ENCODE data around the gene PKNOX1.
"Not testable (repeated sequence)": the region's sequence is repeated elsewhere in the genome, so short reads cannot be mapped to it uniquely, and the experiment has no call there.

The PKNOX1 gene

DNA sequence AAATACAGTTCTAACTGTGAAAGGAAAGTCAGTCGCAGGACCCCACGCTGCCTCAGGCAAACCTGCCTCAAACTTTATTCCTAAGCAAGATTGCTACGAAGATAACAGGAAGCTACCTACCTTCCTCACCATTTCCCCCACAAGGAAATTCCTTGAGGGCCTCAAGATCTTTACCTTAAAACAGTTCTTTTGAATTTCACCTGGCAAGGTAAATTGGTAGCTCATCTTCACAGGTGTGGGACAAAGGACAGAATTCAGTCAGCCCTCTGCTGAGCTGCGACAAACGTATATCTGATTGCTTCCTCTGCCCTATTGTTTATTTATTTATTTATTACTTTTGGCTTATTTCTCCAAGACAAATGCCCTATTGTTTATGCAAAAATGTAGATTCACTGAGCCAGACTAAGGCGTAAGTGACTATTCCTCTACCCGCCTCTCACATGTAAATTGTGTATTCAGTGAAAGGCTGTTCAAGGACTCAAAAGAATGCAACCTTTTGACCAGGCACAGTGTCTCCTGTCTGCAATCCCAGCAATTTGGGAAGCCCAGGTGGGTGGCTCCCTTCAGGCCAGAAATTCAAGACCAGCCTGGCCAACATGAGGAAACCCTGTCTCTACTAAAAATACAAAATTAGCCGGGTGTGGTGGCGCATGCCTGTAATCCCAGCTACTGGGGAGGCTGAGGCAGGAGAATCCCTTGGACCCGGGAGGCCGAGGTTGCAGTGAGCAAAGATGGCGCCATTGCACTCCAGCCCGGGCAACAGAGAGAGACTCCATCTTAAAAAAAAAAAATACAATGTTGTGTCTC is 17.3 kb upstream of the PKNOX1 start:
- DNase-seq: no peak

DNA sequence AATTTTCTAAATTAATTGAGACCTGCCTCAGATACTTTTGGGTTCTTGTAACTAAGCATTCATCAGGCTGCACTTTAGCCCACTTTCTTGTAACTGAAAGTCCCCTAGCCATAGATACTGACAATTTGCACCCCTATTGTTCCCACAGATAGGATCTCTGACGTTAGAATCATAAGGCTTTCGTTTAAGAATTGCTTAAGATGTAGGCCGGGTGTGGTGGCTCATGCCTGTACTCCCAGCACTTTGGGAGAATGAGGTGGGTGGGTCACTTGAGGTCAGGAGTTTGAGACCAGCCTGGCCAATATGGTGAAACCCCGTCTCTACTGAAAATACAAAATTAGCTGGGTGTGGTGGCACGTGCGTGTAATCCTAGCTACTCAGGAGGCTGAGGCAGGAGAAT is 16.2 kb upstream of the PKNOX1 start:
- DNase-seq: not testable (repeated sequence)

DNA sequence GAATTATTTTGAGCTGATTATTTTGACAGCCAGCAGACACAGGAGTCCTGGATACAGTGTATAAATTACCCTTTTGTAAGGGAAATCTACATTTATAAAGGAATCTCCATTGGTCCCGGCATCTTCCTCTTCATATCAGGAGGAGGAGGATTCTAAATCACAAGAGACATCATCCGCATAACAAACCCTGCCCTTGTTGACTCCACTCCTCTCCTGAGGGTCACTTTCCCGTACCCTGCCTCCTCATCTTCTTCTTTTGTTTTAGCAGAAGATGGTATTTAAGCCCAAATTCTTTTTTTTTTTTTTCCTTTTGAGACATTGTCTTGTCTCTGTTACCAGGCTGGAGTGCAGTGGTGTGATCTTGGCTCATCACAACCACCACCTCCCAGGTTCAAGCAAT is 14.6 kb upstream of the PKNOX1 start:
- DNase-seq: no peak

DNA sequence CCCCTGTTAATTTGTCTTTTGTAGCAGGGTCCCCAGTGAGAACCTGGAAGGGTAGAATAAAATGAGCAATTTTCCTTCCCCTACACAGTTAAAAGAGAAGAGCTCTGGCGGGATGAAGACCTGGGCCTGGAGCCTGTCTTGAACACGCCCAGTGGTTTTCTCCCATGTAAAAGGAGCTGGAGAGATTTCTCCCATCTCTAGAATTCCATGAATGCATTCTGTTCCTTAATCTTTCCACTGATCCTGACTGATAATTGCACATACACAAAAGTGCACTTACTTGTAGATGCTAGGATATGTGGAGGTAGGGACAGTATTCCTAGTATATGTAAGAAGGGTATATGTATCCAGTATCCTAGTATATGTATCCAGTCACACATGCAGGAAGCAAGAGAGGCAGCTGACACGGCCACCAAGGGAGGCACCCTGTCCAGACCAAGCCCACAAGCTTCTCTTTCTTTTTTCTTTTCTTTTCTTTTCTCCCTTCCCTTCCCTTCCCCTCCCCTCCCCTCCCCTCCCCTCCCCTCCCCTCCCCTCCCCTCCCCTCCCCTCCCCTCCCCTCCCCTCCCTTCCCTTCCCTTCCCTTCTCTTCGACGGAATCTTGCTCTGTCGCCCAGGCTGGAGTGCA is 11.9 kb upstream of the PKNOX1 start:
- no peak for DNase-seq

DNA sequence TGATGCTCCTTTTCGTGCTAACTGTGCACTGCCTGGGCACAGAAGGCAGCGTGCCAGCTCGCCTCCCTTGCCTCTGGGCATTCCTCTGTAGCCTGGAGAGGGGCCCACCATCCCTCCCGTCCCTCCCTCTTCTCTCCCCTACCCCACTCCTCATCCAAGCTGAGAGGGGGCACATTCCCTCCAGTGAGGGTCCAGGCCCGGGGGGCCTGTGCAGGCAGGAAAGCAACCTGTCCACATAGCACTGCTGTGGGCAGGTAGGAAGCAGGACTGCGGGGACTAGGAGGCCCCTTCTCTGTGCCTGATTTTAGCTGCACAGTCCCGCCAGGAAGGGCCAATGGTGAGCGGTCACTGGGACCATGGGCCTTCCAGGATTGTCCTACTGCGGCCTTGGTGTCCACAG is 10.3 kb upstream of the PKNOX1 start:
- no peak for DNase-seq

DNA sequence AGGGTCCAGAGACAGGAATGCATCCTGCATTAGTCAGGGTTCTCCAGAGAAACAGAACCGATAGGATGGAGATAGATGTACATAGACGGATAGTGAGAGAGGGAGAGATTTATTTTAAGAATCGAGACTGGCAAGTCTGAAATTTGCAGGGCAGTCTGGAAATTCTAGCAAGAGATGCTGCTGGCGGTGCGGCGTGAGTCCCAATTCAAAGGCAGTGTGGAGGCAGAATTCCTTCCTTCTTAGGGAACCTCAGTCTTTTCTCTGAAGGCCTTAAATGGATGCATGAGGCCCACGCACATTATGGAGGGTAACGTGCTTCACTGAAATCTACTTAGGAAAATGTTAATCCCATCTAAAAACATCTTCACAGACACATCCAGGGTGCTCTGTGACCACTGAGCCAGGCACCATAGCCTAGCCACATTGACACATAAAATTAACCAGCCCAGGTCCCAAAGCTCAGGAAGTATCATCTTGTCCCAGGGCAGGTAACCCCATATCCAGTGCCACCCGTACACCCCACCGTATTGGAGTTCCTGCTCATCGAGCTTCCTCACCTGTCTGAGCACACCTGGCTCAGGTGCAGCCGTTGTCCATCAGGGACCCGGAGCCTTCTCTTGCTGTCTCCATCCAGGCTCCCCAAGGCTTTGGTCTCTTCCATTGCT is 9.7 kb upstream of the PKNOX1 start:
- DNase-seq: no peak

DNA sequence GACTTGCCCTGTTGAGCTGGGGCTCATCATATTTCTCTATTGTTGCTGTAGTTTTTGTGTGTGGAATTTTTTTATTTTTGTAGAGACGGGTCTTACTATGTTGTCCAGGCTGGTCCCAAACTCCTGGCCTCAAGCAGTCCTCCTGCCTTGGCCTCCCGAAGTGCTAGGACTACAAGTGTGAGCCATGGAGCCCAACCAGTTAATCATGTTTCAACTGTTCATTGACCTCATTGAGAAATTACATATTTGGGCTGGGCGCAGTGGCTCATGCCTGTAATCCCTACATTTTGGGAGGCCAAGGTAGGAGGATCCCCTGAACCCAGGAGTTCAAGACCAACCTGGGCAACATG is 9.2 kb upstream of the PKNOX1 start:
- no peak for DNase-seq

DNA sequence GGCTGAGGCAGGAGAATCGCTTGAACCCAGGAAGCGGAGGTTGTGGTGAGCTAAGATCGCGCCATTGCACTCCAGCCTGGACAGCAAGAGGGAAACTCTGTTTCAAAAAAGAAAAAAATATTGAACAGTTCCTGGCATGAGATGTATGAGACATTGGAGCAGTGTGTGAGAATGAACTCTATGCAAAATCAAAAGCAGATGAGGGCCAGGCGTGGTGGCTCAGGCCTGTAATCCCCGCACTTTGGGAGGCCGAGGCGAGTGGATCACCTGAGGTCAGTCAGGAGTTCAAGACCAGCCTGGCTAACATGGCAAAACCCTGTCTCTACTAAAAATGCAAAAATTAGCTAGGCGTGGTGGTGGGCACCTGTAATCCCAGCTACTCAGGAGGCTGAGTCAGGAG is 6.7 kb upstream of the PKNOX1 start:
- not testable (repeated sequence) for DNase-seq

DNA sequence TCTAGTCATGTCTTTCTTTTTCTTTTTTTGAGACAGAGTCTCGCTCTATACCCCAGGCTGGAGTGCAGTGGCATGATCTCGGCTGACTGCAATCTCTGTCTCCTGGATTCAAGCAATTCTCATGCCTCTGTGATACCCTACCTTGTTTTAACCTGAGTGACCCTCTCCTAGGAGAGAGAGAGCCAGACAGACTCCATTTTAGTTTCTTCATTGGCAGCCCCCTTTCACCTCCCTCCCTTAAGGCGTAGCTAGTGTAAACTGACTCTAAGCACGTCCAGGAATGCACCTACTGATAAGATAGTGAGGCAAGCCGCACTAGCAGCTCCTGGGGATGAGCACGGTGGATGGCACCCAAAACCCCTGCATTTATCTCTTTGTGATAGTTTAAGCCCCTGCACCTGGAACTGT is 5.2 kb upstream of the PKNOX1 start:
- no peak for DNase-seq

DNA sequence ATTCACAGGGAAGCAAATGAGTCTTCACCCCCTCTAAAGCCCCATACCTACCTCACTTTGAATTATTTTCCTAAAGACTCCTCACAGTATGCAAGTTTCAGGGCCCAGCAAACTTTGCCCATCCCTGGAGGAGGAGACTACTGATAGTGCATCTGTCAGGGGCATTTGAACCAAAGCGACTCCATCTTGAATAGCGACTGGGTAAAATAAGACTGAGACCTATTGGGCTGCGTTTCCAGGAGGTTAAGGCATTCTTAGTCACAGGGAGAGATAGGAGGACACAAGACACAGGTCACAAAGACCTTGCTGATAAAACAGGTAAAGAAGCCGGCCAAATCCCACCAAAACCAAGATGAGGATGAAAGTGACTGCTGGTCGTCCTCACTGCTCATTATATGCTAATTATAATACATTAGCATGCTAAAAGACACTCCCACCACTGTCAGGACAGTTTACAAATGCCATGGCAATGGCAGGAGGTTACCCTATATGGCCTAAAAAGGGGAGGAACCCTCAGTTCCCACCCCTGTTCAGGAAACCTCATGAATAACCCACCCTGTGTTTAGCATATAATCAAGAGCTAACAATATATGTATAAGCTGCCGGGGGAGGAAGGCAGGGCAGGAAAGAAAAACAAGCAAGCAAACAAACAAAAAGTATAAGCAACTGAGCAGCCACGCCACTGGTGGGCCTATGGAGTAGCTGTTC is 3.3 kb upstream of the PKNOX1 start:
- DNase-seq: no peak

DNA sequence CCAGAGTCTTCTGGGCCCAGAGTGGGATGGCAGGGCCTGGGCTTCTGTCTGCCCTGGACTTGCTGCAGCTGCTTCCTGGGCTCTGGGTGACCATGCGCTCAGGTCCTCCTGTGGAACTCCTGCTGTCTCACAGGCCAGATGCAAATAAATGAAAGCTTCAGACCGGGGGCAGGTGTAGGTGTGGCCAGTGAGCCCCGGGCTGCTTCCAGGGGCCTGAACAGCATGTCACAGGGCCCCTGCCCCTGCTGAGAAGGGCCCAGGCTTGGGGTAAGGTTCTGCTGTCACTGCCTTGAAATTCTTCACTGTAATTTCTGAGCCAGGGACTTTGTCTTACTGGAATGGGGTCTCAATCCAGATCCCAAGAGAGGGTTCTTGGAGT is 2.5 kb upstream of the PKNOX1 start:
- DNase-seq: no peak

DNA sequence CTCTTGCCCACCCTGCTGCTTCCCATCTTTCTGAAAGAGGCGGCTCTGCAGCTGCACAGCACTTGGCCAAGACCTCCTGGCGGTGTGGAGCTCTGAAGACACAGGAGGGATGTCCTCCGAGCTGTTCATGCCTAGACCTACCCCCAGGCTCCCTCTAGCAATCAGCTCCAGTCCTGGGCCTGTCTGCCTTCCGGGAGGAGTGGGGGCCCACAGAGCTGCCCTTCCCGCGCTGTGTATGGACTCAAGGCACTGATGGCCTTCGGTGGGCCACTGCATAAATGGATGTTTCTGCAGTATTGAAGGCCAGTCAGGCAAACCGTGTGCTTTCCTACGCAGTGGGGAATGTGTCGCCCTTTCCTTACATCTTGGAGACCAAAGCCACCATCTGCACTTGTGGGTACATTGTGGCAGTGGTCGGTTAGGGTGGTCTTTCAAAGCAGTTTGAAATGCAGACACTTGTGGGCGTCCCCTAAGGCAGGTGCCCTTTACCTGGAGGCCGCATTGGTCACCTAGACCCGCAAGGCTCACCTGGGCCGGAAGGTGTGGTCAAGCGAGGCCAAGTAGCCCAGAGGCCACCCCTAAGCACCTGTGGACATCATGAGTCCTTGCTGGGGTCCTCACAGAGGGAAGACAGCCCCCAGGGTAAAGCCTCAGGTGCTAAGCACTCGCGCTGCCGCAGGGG is 912 bp upstream of the PKNOX1 start:
- DNase-seq: peak; percentile 92

DNA sequence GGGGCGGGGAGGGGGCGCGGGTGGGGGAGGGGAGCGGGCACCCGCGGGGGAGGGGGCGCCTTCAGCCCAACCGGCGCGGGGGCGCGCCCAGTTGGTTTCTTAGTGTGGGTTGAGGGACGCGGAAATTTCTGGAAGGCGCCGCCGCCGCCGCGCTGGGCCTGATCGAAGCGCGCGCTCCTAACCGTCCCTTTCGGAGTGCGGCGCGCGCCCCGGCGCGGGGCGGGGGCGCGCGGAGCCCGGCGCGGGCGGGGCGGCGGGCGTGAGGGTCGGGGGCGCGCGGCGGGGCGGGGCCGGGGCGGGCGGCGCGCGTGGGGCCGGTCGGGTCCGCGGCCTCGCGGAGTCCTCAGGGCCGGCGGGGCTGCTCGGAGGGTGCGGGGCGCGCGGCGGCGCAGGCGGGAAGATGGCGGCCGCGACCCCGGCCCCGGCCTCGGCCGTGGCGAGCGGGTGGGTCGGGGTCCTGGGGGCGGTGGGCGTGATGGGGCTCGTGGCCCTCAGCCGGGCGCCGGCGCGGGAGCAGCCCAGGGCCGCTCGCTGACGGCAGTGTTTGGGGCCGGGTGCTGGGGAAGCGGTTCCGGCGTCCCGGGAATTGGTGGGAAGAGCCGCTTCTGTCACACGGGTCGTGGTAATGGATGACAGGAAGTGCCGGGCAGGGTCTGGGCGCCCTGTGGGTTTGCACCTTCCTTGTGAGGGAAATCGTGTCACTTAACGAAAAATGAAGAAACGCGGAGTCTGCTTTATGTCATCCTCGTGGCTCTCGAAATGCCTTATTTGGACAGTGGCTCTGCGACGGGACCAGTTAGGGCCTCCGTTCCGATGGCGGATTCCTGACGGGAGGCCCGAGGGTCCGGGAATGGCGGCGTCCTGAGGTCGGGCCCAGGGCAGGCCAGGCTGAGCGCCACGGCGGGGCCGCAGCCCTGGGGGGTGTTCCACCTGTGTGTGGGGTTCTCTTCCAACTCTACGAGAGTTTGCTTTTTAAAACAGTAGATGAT is 764 bp downstream of the PKNOX1 start:
- DNase-seq: peak; percentile 82

DNA sequence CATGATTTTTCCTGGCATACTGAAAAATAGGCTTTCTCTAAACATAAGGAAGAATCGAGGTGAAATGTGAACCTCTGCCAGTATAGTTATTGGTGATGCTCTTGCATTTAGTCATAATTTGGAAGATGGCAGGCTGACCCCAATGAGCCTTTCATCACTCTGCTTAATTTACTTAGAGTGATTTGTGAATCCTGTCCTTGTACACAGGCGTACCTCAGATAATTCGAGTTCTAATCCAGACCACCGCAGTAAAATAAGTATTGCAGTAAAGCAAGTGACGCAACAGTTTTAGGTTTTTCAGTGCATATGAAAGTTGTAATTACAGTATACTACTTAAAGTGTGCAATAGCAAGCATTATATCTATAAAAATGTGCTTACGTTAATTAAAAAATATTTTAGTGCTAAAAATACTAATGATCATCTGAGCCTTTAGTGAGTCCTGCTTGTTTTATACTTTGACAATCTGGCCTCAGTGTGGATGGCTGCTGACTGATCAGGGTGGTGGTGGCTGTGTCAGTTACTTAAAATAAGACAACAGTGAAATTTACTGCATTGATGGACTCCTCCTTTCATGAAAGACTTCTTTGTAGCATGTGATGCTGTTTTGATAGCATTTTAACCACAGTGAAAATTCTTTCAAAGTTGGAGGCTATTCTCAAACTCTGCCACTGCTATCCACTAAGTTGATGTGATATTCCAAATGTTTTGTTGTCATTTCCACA is 1.7 kb downstream of the PKNOX1 start:
- peak; percentile 42 for DNase-seq

DNA sequence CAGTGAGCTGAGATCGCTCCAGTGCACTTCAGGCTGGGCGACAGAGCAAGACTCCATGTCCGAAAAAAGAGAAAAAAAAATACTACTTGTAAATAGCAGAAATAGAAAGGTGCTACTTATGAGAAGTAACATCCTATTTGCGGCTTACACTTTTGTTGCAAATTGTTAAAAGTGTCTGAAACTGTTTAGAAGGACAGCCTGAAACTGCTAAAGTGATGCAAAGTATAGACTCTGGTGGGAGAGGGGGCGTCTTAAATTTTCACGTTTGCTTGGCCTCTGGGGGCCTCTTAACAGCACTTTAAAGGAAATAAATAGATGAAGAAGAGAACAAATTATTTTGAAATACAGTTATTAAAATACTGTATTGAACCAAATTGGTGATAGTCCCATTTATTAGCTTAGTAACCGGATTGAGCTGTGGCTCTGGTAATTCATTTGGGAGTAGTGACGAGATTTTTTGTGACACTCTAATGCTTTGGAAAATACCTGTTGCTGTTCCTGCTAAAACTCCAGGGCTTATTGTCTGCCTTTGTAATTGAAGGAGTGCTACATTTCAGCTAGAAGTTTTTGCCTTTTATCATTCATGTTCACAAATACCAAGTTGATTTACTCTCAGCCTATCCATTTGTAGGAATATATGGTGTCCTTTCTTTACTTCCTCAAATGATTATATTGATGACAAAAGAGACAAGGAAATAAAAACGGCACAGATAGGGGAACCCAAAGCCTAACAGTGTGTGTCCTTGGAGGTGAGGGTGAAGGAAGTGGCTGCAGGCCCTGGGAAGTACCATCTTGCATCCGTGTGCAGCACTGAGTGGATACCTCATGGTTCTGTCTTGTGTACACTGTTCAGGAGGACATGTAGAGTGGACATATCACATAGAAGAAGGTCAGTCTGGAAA is 6.2 kb downstream of the PKNOX1 start:
- DNase-seq: no peak

DNA sequence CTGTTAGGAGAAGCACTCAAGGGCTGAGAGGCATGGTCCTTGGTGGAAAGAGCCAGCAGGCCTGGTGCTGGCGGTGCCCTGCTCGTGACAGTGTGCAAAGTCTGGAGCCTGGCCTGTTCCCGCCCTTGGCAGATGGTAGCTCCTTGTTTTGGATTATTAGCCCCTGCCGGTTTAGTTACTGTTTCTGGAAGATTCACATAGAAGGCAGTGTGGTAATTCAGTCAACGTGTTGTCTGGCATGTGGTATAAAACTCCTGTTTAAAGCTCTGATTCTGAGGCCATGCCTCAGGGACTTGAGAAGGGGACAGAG is 6.8 kb downstream of the PKNOX1 start:
- peak; percentile 52 for DNase-seq

DNA sequence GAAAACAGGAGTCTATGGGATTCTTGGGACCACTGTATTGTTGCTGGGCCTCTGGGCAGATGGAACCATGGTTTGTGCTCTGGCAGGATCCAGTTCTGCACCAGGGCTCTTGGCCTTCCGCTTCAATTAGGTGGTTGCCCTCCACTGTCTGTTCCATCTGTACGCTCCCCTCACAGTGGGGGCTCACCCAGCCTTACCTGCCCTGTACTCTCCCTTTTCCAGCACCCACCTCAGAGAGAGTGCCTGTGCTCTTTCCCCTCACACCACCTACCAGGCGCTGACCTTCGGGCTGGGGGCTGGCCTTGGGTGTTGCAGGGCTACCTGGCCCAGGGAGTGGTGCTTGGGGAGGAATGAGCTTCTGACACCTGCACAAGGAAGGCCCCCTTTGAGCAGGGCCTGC is 7.5 kb downstream of the PKNOX1 start:
- no peak for DNase-seq

DNA sequence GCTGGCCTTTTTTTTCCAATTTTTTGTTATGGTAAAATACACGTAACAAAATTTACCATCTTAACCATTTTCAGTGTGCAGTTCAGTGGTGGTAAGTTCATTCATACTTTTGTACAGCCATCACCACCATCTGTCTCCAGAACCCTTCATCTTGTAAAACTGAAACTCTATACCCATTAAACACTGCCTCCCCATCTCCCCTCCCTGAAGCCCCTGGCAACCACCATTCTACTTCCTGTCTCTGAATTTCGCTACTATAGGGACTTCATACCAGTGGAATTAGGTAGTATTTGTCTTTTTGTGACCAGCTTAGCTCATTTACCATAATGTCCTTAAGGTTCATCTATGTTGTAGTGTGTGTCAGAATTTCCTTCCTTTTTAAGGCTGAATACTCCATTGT is 8.7 kb downstream of the PKNOX1 start:
- peak; percentile 39 for DNase-seq

DNA sequence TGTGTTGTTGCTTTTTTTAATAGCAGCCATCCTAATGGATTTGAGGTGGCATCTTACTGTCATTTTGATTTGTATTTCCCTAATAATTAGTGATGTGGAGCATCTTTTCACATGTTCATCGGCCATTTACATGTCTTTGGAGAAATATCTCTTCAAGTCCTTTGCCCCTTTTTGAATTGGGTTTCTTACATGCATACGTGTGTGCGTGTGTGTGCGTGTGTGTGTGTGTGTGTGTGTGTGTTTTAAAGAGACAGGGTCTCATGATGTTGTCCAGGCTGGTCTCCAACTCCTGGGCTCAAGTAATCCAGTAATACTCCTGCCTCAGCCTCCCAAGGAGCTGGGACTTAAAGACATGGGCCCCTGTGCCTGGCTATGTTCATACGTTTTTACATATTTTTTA is 9.5 kb downstream of the PKNOX1 start:
- no peak for DNase-seq

DNA sequence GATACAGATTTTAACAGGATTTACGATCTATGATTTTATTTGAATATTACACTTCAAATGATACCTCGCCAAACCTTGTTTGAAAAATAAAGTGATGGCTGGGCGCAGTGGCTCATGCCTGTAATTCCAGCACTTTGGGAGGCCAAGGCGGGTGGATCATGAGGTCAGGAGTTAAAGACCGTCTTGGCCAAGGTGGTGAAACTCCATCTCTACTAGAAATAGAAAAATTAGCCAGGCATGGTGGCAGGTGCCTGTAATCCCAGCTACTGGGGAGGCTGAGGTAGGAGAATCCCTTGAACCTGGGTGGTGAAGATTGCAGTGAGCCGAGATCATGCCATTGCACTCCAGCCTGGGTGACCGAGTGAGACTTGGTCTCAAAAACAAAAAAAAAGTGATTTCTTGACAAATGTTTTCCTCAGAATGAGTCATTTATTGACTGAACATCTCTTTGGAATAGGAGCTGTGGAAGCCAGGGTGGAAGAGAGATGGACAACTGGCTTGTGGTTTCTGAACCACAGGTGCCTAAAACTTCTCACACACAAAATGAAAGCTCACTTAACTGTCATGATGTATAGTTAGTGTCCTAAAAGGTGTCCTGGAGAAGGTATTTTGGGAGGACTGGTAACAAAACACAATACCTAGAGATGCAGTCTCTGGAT is 11.9 kb downstream of the PKNOX1 start:
- no peak for DNase-seq

All from NCI-H82 (cell line).